ENCODE measurements around the gene MCFD2.

The MCFD2 gene

DNA sequence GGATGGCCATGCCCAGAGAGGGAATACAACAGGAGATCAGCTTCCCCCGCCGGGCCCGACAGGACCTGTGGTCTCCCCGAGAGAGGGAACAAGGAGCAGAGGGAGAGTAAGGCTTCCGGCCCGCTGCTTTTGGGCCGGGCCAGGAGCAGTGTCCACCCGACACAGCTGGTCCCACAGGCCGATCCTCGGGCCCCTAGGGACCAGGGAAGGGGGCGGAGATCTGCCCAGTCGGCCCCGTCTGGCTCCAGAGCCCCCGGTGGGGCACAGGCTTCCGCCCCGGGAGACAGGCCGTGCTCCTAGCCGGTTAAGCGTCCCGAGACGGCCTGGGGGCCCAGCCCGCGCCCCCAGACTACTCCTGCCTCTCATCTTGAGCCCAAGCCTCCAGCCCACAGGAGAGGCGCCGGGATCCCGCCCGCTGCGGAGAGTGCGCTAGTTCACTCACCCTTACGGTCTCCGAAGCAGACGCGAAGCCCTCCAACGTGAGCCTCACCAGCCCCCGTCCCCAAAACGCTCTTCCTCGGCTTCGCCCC, at the start of gene MCFD2:
Gene MCFD2, minus strand, starts transcription at position 526 of the 530 bp plus-strand sequence. CDS start 6,635 bp downstream, outside the sequence.
- no peak for DNase-seq

DNA sequence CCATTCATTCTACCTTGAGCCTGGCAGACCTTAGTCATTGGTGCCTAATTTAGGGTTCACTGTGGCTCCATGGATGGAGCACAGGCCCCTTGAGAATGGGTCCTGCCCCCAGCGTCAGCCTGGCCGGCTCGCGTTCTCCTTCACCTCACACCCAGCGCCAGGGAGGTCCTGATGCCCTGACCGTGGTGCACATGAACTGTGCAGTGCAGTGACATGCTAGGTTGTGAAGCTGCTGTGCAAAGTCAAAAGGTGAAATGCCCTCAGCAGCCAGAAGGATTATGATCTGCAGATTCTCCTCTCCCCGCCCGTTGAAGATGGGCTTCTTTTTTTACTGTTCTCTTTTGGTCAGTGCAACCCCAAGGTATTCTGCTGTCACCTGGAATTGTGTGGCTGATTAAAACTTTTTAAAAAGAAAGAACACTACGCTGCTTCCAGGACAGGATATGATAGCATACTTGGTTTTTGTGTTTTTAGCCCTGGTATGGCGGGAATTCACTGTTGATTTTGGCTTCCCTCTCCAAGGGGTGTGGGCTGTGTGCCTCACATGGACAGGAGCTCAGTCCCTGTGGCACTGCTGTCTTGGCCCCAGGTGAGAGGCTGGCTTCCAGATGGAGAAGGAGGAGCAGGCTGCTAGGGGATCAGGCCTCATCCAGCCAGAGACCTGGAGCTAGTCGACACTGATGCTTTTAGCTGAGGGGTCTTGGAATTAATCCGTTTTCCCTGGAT, 49.4 kb upstream of the MCFD2 start:
- DNase-seq = no peak

DNA sequence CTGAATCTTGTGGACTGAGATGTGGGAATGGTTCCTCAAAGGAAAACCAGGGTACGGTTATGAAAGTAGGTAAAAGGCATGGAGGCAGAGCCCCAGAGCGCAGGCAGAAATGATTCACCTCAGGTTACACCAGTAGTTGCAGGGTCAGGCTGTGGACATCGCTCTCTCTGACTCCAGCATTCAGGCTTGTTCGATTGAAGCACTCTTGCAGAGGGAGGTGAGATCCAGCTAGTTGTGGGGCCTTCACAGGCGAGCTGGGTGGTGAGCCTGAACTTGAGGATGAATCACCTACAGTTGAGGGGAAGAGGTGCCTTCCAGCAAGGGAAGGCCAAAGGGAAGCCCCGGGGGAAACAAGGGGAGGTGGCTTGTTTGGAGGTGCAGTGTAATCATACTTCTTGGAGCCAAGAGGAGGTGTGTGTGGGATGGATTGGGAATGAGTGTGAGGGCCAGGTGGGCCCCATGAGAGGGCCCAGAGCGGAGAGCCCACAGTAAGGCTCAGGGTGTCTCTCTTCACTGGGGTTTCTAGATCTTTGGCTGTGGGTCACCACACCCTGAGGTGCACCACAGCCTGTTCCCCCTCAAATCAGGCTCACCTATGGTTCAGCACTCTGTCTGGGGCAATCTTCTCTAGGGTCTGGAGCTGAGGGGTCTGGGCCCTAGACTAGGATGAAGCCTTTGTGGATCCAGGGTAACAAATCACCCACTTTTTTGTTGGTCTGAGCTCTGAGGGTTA, 48.5 kb upstream of the MCFD2 start:
- no peak for DNase-seq

DNA sequence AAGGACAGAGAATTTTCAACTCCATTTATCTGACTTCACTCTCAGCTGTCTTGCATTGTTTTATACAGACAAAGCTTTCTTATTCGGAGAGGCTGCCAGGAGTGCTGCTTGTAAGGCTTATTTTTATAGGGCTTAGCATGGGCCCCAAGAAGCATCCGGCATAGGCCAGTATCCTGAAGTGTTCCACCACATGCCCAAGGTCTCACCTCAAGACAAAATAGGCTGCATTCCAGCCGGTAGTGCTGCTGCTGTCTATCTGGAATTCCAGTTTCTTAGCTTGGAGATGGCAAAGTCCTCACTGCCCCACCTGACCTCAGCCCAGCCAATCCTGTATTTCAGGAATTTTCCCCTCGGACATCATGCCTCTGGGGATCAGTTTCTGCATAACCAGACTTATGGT, 47.6 kb upstream of the MCFD2 start:
- no peak for DNase-seq

DNA sequence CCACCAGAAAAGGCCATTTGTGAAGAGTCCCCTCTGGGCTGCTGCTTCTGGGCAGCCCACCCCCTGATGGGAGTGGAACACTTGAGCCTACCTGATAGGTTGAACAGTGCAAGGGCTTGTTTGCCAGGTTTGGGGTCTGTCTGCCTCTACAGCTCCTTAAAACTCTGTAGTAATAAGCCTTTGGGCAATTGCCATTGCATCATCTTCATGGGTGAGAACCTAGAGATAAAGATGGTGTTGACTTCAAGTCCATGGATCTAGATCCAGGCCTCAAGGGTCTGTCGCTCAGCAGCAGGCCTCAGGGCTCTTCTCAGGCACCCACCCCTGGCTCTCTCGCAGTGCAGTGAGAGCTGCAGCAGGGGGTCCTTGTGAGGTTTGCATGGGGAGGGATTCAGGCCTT, 47.1 kb upstream of the MCFD2 start:
- DNase-seq = no peak

DNA sequence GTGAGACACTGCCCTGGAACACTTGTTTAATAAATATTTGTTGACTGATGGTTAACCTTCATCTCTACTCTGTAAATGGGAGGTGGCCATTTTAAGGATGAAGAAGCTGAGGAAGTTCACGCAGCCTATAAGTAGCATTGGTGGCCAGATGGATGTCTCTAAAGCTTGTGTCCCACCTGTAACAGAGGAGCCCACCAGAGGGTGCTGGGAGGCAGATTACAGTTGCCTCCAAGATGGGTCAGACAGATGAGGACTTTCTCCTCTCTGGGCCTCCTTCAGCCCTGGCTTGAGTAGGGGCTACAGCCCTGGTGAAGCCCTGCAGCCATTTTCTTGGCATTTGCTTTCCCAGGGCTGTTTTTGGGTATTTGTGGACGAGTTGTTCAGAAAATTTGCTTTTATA, 45.0 kb upstream of the MCFD2 start:
- DNase-seq = no peak

DNA sequence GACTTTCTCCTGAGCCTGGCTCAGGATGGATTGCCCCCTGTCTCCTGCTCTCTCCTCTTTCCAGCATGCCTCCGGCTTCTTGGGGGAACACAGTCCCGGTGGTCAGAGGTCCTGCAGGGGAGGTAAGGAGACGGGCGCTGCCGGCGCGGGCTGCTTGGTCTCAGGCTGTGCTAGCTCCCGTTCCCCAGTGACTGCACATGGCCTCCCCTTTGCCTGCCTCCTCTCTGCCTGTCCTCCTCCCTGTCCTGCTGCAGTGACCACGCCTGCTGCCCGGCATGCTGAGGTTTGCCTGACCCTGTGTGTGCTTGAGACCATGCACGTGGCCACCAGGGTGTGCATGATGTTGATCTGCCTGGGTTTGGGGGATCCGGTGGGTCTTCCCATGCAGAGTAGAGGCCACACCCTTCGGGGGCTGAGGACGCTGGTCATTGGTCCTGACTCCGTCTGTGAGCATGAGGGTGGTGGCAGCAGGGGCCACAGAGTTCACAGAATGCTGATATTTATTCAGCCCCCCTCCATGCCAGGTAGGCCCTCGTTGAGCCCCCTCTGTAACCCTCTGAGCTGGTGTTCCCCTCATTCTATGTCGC, 42.9 kb upstream of the MCFD2 start:
- no peak for DNase-seq

DNA sequence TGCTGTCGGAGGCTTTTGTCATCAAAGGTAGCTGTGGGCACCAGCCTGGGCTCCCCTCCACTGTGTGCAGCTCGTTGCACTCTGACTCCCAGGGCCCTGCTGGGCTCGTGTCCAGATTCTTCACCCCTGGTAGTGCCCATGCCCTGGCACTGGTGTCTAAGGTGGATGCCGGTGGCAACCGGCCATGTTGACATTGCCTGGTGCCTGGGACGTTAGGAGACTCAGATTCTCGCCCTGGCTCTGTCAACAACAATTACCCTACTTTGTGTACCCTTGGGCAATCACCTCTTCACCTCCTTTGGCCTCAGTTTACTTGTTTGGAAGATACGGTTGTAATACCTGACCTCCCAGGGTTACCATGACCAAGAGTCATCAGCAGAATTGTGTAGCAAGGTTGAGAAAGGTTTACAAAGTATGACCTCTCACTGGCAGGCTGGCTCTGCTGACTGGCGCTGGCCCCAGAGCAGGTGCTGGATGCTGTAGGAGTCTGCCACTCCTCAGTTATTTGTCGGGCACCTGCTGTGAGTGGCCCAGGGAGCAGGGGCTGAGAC, 41.5 kb upstream of the MCFD2 start:
- DNase-seq = no peak

DNA sequence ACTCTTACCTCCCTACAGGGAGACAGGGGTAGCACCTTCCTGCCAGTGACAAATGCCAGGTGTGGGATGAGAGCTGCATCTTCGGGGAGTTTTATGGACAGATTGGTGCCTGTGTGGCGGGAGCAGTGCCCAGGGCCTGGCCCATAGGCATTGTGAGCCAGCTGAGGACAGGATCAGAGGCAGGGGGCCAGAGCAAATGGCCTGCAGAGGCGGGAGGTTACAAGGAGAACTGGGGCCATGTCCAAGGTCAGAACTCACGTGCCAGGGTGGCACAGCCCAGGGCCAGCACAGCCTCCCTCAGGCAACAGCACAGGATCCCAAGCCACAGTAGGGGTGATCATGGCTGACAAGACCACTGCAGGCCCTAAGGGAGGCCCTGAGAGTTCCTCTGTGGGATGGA, 40.2 kb upstream of the MCFD2 start:
- DNase-seq = no peak

DNA sequence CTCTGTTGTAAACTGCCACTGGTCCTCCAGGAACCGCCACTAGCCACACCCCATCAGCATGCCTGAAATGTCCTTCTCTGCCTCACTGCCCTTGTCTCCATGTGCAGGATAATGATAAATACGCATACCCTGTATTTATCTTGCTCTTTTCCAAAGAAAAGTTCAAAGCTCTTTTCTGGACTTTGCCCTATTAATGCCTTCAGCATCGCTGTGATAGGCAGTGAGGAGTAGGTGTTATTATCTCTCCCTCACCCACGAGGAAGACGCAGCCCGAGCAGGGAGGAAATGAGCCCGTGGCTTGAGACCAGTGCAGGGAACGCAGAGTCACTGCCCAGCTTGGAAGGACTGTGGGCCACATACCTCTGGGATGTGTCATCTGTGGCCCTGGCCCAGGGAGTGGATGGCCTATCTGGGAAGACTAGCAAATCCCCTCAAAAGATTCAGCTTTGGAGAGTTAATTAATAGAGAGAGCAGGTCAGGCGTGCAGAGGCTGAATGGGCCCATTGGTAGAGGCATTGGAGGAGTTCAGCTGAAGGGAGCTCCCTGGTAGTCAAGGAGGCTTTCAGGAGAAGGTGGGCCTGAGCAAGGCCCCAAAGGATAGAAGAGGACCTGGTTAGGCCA, 39.5 kb upstream of the MCFD2 start:
- no peak for DNase-seq

DNA sequence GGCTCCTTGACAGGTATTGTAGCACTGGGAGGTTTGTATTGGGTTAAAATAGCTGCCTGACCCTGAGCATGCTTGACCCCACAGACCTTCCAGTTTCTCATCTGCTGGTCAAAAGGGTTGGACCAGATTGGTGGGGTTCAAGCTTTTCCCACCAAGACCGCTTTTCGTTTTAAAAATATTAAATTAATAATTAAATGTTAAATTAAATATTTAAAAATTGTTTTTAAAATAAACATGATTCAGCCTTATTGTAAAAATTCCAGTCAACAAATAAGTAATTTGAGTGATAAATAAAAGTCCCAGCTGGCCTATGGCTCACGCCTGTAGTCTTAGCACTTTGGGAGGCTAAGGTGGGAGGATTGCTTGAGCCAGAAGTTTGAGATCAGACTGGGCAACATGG, 36.6 kb upstream of the MCFD2 start:
- no peak for DNase-seq

DNA sequence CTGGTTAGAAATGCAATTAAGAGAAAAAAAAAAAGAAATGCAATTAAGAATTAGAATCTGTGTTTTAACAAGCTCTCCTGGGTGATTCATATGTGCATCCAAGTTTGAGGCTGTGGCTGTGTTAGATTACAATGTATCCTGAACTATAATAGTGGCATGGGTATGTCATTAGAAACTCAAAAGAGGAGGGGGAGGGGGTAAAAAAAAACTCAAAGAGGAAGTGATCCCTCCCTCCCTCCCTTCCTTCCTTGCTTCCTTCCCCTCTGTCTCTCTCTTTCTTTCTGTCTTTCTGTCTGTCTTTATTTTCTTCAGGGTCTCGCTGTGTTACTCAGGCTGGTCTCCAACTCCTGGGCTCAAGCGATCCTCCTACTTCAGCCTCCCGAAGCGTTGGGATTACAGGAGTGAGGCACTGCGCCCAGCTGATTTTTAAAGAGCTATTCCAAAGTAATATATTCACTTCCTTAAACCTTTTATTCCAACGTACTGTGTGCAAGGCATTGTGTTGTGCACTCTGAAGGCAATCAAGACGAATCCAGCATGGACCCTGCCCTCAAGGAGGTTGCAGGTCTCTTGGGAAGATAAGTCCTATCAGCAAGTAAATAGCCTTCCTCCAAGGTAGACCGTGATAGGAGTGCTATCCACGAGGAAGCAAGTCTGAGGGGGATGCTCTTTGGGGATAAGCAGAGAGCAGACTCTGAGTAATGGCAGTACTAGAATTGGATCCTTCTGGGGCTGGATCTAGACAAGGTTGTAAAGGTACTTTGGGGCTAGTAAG, 35.9 kb upstream of the MCFD2 start:
- DNase-seq = no peak

DNA sequence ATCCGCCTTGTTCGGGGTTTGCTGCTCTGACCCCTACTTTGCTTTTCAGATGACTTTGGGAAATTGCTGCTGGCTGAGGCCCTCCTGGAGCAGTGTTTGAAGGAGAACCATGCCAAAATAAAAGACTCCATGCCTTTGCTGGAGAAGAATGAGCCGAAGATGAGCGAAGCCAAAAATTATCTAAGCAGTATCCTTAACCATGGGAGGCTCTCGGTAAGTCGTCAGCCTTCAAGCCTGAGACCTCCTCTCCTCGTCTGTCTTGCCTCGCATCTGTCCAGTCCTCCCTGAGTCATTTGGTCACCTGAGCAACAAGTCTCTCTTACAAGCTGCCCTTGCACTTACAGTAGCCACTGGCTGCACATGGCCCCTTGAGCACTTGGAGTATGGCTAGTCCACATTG, 34.7 kb upstream of the MCFD2 start:
- no peak for DNase-seq

DNA sequence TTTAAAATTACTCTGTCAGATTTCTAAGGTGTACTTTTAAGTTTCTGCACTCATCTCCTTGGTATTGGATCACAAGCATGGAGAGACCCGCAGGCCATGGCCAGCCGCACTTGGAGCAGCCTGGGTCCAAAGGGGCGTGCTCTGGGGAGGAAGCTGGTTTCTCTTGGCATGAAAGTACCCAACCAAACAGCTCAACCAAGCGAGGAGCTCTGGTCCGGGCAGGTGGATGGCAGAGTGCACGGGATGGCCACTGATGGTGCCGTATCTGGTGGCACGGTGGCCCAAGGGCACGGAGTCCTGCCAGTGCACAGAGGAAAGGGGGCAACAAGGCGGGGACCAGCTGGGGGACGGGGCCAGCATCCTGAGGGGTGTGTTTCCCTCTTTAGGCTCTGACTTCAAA, 32.2 kb upstream of the MCFD2 start:
- no peak for DNase-seq

DNA sequence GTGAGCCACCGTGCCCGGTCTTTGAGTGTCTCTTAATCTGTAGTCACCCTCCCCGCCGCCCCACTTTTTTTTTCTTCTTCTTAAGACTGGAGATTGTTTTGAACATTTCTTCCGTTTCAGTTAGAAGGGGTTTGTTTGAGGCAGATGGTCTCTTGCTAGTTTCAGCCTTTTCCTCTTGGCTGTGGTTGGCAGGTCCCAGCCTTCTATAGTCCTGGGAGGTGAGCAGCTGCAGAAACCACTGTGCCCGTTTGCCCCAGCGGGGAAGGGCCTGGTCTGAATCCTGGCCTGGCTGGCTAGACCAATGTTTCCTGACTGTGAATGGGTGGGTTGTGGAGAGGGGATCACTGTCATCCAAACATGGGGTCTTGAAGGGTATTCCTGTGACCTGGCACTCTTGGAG, 30.1 kb upstream of the MCFD2 start:
- no peak for DNase-seq

DNA sequence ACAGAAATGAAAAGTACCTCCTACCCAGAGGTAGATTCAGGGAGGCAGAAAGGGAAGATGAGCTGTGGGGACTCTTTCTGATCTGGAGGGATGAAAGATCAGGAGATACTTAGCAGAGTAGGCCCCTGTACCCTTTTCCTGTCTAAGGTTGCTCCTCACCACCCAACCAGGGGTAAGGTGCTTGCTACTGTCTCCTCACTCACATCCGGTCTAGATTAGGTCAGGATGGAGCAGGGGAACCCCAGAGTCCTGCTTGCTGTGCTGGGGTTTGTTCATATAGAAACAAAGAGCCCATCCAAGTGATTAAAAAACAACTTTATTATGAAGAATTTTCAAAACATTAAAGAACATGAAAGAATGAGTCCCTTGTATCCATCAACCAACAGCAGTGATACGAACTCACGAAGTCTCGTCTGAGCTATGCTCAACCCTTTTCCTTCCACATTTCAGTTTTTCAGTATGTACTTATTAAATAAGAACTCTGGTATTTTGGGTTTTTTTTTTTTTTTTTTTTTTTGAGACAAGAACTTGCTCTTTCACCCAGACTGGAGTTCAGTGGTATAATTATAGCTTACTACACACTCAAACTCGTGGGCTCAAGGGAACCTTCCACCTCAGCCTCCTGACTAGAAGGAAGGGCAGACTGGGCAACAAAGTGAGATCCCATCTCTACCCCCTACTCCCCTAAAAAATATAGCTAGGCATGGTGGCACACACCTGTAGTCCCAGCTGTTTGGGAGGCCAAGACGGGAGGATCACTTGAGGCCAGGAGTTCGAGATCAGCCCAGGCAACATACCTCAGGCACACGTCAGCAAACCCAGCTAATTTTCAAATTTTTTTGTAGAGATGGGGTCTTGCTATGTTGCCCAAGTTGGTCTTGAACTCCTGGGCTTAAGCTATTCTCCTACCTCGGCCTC, 28.5 kb upstream of the MCFD2 start:
- no peak for DNase-seq

DNA sequence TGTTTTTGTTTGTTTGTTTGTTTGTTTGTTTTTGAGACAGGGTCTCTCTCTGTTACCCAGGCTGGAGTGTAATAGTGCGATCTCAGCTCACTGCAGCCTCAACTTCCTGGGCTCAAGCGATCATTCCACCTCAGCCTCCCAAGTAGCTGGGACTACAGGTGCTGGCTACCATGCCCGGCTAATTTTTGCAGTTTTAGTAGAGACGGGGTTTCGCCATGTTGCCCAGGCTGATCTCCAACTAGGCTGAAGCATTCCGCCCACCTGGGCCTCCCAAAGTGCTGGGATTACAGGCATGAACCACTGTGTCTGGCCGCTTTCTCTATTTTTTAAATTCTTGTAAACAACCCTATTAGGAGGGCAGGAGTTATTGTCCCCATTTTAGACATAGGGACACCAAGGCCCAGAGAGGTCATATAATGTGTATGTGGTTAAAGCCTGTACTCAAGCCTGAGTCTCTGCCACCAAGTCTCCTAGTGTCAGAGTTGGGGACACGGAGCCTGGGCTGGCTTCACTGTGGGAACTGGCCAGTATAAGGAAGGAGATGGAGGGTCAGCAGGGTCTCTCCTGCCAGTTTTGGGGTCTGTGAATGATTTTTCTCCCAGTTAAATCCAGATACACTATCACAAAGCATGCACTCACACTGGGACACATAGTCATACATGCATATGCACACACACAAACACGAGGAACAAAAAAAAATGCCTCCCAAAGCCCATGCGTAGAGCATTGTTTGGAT, 27.5 kb upstream of the MCFD2 start:
- no peak for DNase-seq

DNA sequence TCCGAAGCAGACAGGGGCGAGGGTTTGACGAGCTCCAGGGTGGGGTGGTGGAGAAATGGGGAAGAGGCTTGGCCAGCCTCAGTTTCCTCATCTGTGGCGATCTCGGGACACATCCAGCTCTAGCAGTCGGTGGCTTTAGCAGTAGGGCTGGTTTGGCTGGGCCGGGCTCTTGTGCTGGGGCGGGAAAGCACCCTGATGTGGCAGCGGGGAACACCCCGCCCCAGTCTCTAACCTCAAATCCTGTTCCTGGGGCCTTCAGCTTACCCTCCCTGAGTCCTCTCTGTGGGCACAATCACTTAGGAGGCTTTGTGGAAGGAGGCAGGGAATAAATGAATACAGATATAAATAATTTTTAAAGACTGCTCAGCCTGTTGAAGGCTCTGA, 26.5 kb upstream of the MCFD2 start:
- DNase-seq = no peak

DNA sequence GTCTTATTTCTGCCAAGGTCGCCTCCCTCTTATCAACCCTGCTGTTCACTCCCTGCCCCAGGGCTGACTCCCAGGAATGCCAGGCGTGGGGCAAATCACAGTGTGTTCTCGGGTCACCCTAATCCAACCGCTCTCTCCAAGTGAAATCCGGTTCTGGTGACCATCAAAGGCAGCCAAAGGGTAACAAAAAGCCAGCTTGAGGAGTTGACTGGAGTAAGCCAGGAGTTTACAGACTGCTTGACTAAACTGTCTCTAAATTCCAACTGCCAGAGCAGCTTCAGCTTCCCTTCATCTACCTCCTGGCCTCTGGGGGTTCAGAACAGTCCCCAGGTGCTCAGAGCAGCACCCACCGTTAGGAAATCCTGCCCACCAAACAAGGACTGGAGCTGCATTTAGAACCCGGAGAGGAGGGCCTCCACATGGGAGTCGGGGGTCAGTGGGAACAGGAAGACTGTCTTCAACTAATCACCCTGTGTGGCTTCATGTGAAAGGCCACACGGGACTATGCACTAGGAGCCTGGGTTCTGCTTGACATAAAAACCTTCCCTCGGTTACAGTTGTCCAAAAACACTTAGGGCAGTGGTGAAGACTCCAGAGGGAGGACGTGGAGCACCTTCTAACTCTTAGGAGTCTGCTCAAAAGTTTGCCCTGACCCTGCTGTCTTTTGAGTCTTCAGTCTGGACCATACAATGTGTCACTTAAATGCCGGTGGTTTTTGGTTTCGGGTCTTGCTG, 24.2 kb upstream of the MCFD2 start:
- no peak for DNase-seq

DNA sequence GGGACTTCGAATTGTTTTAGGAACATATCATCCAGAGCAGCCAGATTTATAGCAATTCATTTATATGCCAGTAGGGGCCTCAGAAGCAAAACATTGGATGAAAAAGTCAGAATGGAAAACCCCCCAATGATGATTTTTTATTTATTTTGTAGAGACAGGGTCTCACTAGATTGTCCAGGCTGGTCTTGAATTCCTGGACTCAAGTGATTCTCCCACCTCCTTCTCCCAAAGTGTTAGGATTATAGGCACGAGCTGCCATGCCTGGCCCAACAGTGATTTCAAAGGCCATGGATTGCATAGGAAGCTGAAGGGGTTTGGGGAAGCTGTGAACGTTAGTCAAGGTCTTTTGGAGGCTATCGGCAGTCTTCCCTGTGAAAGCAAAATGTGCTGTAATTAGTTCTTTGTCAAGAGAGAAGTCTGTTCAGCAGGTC, 21.9 kb upstream of the MCFD2 start:
- no peak for DNase-seq

Measured in KG1 (cell line).